ENCODE measurements around the gene GPR153. TPM values are rescaled to one million over a fixed set of nuclear protein-coding genes. Genes with fewer than 3 reads are reported as not detected.

Gene GPR153
- total RNA-seq, 6 experiments from 2014 or later = 1.5 to 34.6 (median 6.6) TPM

DNA sequence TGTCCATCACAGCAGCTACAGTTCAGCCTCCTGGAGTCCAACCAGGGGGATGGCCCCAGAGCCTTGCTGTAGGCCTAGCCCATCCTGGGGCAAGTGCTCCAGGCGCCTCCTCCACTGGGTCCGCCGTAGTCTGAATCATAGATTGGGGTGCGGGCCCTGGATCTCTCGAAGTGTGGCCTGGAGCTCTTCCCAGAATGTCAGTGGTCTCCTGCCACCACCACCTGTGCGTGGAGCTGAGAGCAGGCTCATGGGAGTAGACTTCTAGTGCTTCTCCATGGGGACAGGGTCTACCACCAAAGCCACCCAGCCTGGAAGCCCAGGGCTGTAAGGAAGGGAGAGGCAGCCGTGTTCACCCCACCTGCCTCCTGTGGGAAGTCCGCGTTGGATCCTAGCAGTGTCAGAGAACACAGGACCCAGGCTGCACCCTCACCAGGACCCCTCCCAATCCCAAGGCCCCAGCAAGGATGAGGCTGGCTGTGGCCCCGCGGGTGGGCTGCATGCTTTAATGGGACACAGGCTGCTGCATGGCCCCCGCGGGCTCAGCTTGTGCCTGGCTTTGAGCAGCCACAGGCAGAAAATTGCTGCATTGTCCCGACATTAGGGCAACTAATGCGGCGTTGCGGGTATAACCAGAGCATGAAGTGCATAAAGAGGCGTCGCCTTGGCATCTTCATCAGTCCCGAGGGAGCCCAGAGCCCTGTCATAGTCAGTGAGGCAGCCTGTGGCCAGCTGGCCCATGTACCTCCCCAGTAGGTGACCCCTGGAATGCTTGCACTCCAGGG, 17.7 kb downstream of the GPR153 start:
- intact Hi-C loops (cut with DNase I) = loop anchor here (5.0 to 10.0 kb wide), 3 partner anchors 182 to 191 kb away; partner anchors contain the start of gene ESPN (in 1 of the 2)
- Histone ChIP-seq H3K4me3 (no peak overlapping the region), H3K4me1 (peaks cover 0 to 22% (median 0%) of the 10 kb centered on the region in 4 donors), H3K27me3 (peaks cover 5 to 41% of the 10 kb centered on the region in 2 donors), H3K9me3 (no peaks in the 10 kb centered on the region), H3K36me3 (no peaks in the 10 kb centered on the region), H3K27ac (no peak overlapping the region)
- TF ChIP-seq, protein P1, sequence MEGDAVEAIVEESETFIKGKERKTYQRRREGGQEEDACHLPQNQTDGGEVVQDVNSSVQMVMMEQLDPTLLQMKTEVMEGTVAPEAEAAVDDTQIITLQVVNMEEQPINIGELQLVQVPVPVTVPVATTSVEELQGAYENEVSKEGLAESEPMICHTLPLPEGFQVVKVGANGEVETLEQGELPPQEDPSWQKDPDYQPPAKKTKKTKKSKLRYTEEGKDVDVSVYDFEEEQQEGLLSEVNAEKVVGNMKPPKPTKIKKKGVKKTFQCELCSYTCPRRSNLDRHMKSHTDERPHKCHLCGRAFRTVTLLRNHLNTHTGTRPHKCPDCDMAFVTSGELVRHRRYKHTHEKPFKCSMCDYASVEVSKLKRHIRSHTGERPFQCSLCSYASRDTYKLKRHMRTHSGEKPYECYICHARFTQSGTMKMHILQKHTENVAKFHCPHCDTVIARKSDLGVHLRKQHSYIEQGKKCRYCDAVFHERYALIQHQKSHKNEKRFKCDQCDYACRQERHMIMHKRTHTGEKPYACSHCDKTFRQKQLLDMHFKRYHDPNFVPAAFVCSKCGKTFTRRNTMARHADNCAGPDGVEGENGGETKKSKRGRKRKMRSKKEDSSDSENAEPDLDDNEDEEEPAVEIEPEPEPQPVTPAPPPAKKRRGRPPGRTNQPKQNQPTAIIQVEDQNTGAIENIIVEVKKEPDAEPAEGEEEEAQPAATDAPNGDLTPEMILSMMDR (IDR thresholded peaks at IDR 0.05) = no peak
- no peak for TF ChIP-seq POLR2A (IDR thresholded peaks at IDR 0.05)
- no peak for ATAC-seq
- no peak for DNase-seq
- WGBS (ENCODE audit: insufficient coverage, low coverage, low lambda C conversion rate, missing lambda C conversion rate) = 16% methylated on average over 8 of the region's 20 CpGs

DNA sequence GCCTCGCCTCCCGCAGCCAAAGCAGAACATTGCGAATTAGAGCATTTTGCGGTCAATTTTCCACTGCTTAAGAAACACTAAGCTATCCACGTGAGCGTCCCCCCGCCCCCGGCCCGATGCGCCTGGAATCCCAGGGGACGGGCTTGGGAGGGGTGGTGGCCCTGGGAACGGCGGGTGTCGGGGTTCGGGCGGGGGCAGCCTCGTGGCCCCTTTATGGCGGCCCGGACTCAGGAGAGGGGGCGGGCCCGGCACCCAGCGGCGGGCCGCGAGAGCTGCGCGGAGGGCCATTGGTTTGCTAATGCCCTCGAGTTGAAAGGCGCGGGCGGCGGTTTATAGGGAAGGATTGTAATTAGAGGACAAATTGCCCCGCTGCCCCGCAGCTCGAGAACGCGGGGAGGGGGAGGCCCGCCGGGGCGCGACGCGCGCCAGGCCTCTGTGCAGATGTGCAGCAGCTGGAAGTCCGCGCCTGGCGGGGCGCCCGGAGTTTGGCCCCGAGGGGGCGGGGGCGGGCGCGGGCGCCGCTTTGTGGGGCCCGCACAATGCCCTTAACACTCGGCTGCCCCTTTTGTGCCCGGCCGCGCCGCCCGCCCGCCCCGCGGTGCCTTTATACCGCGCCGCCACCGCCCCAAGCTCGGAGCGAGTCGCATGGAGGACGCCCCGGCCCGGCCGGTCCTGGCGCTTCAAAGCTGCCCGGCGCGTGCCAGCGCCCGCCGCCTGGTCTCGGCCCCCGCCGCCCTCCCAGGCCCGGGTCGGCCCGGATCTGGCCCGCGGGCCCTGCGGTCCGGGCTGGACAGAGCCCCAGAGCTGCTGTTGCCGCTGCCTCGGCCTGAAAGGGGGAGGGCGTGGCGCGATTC, 18.8 kb downstream of the GPR153 start:
- 0% methylated on average over 1 of the region's 99 CpGs for WGBS (ENCODE audit: insufficient coverage, low coverage, low lambda C conversion rate, missing lambda C conversion rate)
- DNase-seq = peak in 2 of 3 donors; percentile 39 to 41
- no peak for ATAC-seq

DNA sequence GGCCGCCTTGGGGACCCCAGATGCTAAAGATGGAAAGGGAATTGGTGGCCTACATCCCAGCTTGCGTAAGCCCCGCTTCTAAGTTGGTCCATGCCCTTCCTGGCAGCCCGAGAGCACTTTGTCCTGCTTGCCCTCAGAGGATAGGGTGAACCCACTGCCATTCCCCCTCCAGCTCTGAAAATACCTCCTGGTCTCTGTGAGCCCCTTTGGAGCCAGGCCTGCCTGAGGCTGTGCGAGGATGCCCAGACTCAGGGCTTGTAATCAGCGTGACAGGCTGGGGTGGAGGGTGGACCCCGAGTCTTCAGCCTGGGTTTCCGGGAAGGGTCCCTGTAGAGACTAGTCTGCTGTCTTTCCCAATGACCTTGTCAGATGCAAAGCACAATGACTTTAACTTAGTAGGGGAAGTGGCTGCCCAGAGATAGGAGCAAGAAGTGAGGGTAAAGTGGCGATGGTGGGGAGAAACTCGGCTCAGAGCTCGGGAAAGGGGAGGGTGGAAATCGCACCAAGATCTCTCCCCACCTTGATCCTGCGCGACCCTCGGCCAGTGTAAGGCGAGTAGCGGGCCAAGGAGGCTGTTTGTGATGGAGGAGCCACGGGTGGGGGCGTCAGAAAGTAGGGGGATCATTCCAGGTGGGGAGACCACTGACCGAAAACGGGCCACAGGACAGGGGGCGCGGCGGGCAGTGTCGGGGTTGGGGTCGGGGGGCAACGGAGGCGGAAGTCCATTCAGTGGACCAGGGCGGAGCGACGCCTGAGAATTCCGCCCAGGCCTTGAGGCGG, 19.6 kb downstream of the GPR153 start:
- Histone ChIP-seq H3K36me3 (no peaks in the 10 kb centered on the region), H3K27ac (no peak overlapping the region), H3K4me1 (peaks cover 0 to 18% (median 0%) of the 10 kb centered on the region in 4 donors), H3K27me3 (peaks cover 5 to 38% of the 10 kb centered on the region in 2 donors), H3K9me3 (no peaks in the 10 kb centered on the region), H3K4me3 (no peak overlapping the region)
- WGBS (ENCODE audit: insufficient coverage, low coverage, low lambda C conversion rate, missing lambda C conversion rate) = 29% methylated on average over 23 of the region's 33 CpGs
- DNase-seq = no peak
- no peak for ATAC-seq
- TF ChIP-seq POLR2A (IDR thresholded peaks at IDR 0.05) = no peak
- TF ChIP-seq, protein P1 (IDR thresholded peaks at IDR 0.05) = no peak
- intact Hi-C loops (cut with DNase I) = loop anchor here (5.0 to 10.0 kb wide), 3 partner anchors 184 to 189 kb away; partner anchors contain the start of gene ESPN (in 1 of the 2)

More for the DNA sequence above, 18.8 kb downstream of the GPR153 start:
- Histone ChIP-seq H3K4me1 (peaks cover 0 to 22% (median 0%) of the 10 kb centered on the region in 4 donors), H3K4me3 (no peak overlapping the region), H3K36me3 (no peaks in the 10 kb centered on the region), H3K27ac (no peak overlapping the region), H3K27me3 (peaks cover 5 to 41% of the 10 kb centered on the region in 2 donors), H3K9me3 (no peaks in the 10 kb centered on the region)
- intact Hi-C loops (cut with DNase I) = loop anchor here (5.0 to 10.0 kb wide), 3 partner anchors 183 to 190 kb away; partner anchors contain the start of gene ESPN (in 1 of the 2)
- no peak for TF ChIP-seq POLR2A (IDR thresholded peaks at IDR 0.05)
- TF ChIP-seq, protein P1 (IDR thresholded peaks at IDR 0.05) = no peak
